IPS DF 4.7 (cell line): ENCODE results near the gene NCCRP1.

Experiments used
- DNase-seq: peaks from one replicate; pipeline ENCODE4 v3.0.0-alpha.2; 2013; ENCODE audit warnings: low spot score; ENCODE audit errors: extremely low read depth

The NCCRP1 gene

DNA sequence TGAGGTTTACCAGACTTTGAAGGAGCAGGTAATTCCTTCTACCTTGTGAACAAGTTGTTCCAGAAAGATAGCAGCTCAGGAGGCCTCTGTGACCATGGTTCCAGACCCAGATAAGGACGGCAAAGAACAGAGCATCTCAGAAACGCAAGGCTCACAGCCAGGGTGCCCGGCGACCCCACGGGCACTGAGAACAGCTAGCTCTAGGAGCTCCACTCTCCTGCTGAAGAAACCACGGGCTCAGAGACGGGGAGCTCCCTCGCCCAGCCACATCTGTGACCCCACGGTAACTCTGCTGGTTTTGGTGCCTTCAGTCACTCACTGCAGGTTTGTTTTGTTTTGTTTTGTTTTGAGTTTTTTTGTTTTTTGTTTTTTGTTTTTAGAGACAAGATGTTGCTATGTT, 16.0 kb upstream of the NCCRP1 start:
- no peak for DNase-seq

DNA sequence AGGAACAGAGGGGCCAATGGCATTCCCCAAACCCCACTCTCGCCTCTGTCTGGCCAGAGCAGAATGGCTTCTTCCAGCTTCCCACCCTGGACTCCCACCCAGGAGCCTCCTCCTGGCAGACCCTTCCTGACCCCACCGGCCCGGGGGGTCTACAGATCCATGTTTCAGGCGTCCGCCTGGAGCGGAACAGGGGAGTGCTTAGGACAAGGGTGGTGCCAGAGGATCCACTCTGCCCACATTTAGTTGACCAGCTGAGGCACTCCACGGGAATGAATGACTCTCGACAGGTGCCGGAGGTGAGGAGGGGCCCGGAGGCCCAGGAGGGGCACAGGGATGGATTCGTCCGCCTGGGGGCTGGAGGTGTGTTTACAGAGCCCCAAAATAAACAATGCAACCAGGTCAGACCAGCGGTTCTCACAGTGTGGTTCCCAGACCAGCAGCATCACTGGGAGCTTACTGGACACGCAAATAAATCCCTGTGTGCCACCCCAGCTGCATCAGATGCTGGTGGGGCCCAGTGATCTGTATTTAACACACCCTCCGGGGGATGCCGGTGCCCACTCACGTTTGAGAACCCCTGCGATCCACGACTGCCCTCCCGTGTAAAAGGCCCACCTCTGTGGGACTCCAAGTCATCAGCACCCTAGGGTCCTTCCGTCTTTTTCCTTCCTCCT, 15.1 kb upstream of the NCCRP1 start:
- no peak for DNase-seq

- no peak for DNase-seq
These were observed 14.6 kb upstream of the NCCRP1 start for GRCh38 chr19:39182174-39182505.

DNA sequence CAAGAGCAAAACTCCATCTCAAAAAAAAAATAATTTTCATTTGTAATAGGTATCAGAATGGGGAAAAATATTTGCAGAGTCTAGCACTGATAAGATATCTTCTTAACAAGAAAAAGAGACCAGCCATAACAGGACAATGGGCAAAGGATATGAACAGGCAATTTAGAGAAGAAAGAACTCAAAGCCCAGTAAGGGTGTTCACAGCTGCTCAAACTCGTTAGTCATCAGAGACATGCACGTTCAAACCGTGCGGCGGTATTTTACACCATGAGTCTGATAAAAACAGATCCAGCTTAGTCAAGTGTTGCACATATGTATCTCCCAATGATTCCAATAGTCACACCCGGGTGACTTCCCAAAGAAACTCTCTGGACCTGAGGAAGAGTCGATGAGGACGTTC, 13.7 kb upstream of the NCCRP1 start:
- no peak for DNase-seq

GRCh38 chr19:39186391-39186790, 10.4 kb upstream of the NCCRP1 start:
- no peak for DNase-seq

- DNase-seq = no peak
These were observed 9.2 kb upstream of the NCCRP1 start for GRCh38 chr19:39187552-39187943.

- DNase-seq = no peak
These were observed 7.8 kb upstream of the NCCRP1 start for GRCh38 chr19:39188960-39189359.

- no peak for DNase-seq
These were observed 6.0 kb upstream of the NCCRP1 start for GRCh38 chr19:39190768-39191167.

DNA sequence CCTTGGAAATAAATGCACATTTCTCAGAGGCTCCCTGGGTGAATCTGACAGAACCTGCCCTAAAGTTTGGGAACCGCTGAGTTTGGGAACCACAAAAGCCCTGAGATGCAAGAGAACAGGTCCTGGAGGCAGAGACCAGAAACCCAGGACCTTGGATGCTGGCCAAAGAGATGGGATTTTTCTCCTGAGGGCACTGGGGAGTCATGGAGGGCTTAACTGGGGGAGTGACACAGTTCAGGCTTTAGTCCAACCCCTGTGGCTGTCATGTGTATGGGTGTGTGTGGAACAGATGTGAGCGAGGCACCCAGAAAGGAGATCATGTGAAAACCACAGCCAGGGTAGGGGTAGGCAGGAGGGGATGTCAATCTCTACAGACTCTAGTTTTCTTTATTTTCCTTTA, 3.9 kb upstream of the NCCRP1 start:
- DNase-seq = no peak

- DNase-seq = no peak
These were observed 3.0 kb upstream of the NCCRP1 start for GRCh38 chr19:39193803-39194202.

- no peak for DNase-seq
These were observed 1.8 kb upstream of the NCCRP1 start for GRCh38 chr19:39194832-39195542.

DNA sequence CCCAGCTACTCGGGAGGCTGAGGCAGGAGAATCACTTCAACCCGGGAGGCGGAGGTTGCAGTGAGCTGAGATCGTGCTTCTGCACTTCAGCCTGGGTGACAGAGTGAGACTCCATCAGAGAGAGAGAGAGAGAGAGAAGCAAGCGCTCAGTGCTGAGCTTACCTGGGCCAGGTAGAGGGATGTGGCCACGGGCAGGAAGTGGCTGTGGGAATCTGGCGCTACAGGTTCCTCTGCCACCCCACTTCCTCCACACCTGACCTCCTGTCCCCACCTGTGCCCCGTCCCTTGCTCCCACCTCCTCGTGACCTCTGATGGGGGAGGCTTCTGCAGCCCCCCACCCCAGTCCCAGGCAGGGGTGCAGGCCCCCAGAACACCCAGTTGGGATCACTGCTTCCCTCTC, 1.0 kb upstream of the NCCRP1 start:
- no peak for DNase-seq

GRCh38 chr19:39196320-39196719, 444 bp upstream of the NCCRP1 start:
- DNase-seq = no peak

GRCh38 chr19:39197808-39198207, 1.0 kb downstream of the NCCRP1 start:
- DNase-seq = no peak

DNA sequence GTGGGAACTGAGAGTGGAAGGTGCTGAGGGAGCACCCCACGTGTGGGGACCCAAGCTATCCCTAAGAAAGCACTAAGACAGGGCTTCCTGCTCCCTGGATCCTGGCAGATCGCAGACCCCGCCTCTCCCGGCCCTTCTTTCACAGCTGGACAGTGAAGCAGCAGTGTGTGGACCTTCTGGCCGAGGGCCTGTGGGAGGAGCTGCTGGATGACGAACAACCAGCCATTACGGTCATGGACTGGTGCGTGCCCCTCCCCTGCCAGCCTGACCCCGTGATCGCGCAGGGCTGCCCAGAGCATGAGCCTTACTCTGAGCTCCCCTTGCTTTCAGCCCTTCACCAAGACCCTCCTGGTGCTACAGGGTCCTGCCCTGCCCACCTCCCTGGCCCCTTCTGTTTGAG, 2.3 kb downstream of the NCCRP1 start:
- DNase-seq = no peak

DNA sequence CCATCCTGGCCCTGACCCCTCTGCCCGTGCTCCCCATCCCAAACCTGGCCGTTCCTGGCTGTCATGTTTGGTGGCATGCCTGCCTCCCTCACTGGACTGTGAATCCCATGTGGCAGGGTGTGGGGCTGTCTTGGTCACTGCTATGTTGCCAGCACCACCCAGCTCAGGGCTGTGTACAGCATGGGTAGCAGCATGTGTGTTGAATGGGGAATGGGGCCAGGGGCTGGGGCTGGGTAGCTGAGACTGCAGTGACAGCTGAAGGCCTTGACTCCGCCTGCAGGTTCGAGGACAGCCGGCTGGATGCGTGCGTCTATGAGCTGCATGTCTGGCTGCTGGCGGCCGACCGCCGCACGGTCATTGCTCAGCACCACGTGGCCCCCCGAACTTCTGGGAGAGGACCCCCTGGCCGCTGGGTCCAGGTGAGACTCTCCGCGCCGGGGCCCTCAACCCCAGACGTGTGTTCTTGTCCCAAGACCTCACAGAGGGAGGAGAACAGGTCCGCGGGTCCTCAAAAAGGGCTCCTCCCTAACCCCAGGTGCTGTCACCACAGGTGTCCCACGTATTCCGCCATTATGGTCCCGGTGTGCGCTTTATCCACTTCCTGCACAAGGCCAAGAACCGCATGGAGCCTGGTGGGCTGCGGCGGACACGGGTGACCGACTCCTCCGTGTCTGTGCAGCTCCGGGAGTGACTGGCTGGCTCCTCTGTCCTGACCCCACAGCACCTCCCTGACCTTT, 3.5 kb downstream of the NCCRP1 start:
- DNase-seq = no peak

- no peak for DNase-seq
These were observed 4.0 kb downstream of the NCCRP1 start for GRCh38 chr19:39200803-39201115.

GRCh38 chr19:39202998-39203355, 6.2 kb downstream of the NCCRP1 start:
- DNase-seq = no peak

- DNase-seq = no peak
These were observed 6.9 kb downstream of the NCCRP1 start, which contains the start of gene SYCN for GRCh38 chr19:39203372-39204341. TSS of gene SYCN (minus strand) at chr19:39204263. CDS start at chr19:39204254, 9 bp downstream.

- DNase-seq = no peak
These were observed 8.6 kb downstream of the NCCRP1 start for GRCh38 chr19:39205449-39205764.

DNA sequence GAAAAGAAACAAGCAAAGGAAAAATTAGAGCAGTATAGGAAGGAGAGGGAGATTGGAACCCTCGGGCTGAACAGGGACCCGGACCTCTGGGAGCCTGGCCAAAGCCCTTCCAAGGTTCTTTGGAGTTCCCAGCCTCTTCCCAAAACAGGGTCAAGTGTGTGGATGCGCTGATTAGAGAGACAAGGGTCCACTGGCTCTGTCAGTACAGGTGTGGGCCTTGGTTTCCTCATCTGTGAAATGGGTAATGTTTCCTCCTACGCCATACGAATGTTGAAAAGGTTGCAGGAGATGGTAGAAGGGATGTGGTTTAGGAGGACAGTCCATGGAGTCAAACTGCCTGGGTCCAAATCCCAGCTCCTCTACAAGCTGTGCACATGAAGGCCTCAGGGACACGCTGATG, 9.4 kb downstream of the NCCRP1 start:
- DNase-seq = no peak

- DNase-seq = no peak
These were observed 10.6 kb downstream of the NCCRP1 start for GRCh38 chr19:39207293-39207836.
